PC-9 (cell line): ENCODE results near the gene ZNF354C. TPM values are rescaled to one million over a fixed set of nuclear protein-coding genes. Genes with fewer than 3 reads are reported as not detected.

Experiments
- BruUV-seq: library from RNA; stranded (reverse); fragments of 400-500 nt; replicated peaks from 2 replicates; lab custom pipeline; 2021; lab: Mats Ljungman, UMichigan
- CTCF ChIA-PET: fragments of 300-600 bp; sonication (Branson Sonifier 250); formaldehyde crosslinking; loops from one replicate; lab custom pipeline; 2022; ENCODE audit warnings: antibody characterized with exemption; lab: Charles Lee
- POLR2A ChIA-PET: fragments of 300-600 bp; sonication (Branson Sonifier 250); formaldehyde crosslinking; loops from one replicate; lab custom pipeline; 2022; ENCODE audit warnings: antibody characterized with exemption; ENCODE audit not compliant: unreplicated experiment; lab: Charles Lee
- DNase-seq, 2 experiments: peaks; one replicate each; pipeline versions ENCODE4 v3.0.0 to v3.0.0-alpha.2; 2015 to 2022; ENCODE audit warnings: mixed read lengths in 1 of 2
- H2AFZ ChIP-seq: fragments of 200-600 bp; sonication (generic); 2 replicates; pipeline ENCODE4 v1.8.1; 2017; ENCODE audit warnings: antibody characterized with exemption
- H3F3A ChIP-seq: fragments of 200-600 bp; sonication (generic); 2 replicates; pipeline ENCODE4 v1.8.1; 2017; ENCODE audit warnings: antibody characterized with exemption, mild to moderate bottlenecking, low read depth; ENCODE audit not compliant: insufficient read depth
- H3K27ac ChIP-seq: fragments of 200-600 bp; sonication (generic); 2 replicates; pipeline ENCODE4 v1.6.1; 2016; ENCODE audit warnings: mixed run types
- H3K27me3 ChIP-seq: fragments of 200-600 bp; sonication (generic); 2 replicates; pipeline ENCODE4 v1.6.1; 2016; ENCODE audit warnings: low read depth, mixed run types; ENCODE audit not compliant: insufficient read depth
- H3K36me3 ChIP-seq: fragments of 200-600 bp; sonication (generic); 2 replicates; pipeline ENCODE4 v1.6.1; 2016; ENCODE audit warnings: low read depth, mixed run types
- H3K4me1 ChIP-seq: fragments of 200-600 bp; sonication (generic); replicated peaks from 2 replicates; pipeline ENCODE4 v1.6.1; 2016; ENCODE audit warnings: mixed run types; ENCODE audit not compliant: insufficient read depth
- H3K4me2 ChIP-seq: fragments of 200-600 bp; sonication (generic); 2 replicates; pipeline ENCODE4 v1.6.1; 2017; ENCODE audit warnings: mixed run types
- H3K4me3 ChIP-seq: fragments of 200-600 bp; sonication (generic); 2 replicates; pipeline ENCODE4 v1.6.1; 2016; ENCODE audit warnings: mixed run types
- H3K79me2 ChIP-seq: fragments of 200-600 bp; sonication (generic); 2 replicates; pipeline ENCODE4 v1.6.1; 2017; ENCODE audit warnings: low read depth, mixed run types
- H3K9me2 ChIP-seq: fragments of 200-600 bp; sonication (generic); 2 replicates; pipeline ENCODE4 v1.8.1; 2017; ENCODE audit warnings: mild to moderate bottlenecking; ENCODE audit not compliant: insufficient read depth
- H3K9me3 ChIP-seq: fragments of 200-600 bp; sonication (generic); 2 replicates; pipeline ENCODE4 v1.8.1; 2016; ENCODE audit warnings: low read depth; ENCODE audit not compliant: insufficient read depth
- H4K20me1 ChIP-seq: fragments of 200-600 bp; sonication (generic); 2 replicates; pipeline ENCODE4 v1.8.1; 2017; ENCODE audit not compliant: insufficient read depth
- EZH2 ChIP-seq: fragments of 200-600 bp; sonication (generic); IDR thresholded peaks from 2 replicates; pipeline ENCODE4 v1.8.0; 2017; ENCODE audit warnings: antibody characterized with exemption, low read depth
- intact Hi-C: fragments of 100-400 bp; cut with micrococcal nuclease; formaldehyde crosslinking; loops from one replicate; pipeline ENCODE4 v1.10.0; 2022; ENCODE audit not compliant: unreplicated experiment
- total RNA-seq: library from RNA; stranded (reverse); gene quantifications from 2 replicates; pipeline ENCODE4 v1.2.3, GENCODE V29; 2021
- TF ChIP-seq, protein P1 (sequence below): fragments of 200-600 bp; sonication (generic); conservative IDR thresholded peaks from 2 replicates; pipeline ENCODE4 v1.6.1; 2017; ENCODE audit warnings: mixed run types, antibody characterized with exemption, mild to moderate bottlenecking, moderate library complexity

The ZNF354C gene
- total RNA-seq, 1 experiment from 2014 or later, result 2.5 TPM

DNA sequence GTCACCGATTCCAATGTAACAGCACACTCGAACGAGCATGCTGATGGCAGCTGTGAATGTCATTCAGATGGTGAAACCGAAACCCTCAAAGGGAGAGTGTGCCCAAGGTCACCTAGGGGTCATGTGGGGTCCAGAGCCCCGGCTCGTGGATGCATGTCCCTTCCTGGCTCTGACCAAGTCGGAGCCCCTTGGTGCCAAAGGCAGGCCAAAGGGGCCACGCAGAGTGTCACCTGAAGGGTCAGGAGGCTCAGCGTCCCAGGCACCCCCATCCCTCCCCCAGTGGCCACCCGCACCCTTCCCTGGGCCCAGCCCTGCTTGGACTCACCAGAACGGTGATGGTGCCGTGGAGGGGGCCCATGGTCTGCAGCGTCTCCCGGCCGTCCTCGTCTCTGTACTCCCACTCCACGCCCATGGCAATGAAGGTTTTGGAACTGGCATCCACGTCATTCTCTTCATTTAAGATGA lies 69.5 kb downstream of the ZNF354C start:
- Histone ChIP-seq H3K27me3 (peaks cover 66% of the 10 kb centered on the region), H3K4me2 (no peak overlapping the region), H3K4me1 (no peaks in the 10 kb centered on the region), H3F3A (no peaks in the 10 kb centered on the region), H3K9me2 (no peaks in the 10 kb centered on the region), H3K36me3 (no peaks in the 10 kb centered on the region), H3K27ac (no peak overlapping the region), H3K4me3 (no peak overlapping the region), H3K9me3 (no peaks in the 10 kb centered on the region), H4K20me1 (no peaks in the 10 kb centered on the region), H3K79me2 (no peaks in the 10 kb centered on the region), H2AFZ (no peak overlapping the region)
- CTCF ChIA-PET, result no interaction called here
- POLR2A ChIA-PET, result no interaction called here
- intact Hi-C loops, result no loop called here
- TF ChIP-seq, protein P1, sequence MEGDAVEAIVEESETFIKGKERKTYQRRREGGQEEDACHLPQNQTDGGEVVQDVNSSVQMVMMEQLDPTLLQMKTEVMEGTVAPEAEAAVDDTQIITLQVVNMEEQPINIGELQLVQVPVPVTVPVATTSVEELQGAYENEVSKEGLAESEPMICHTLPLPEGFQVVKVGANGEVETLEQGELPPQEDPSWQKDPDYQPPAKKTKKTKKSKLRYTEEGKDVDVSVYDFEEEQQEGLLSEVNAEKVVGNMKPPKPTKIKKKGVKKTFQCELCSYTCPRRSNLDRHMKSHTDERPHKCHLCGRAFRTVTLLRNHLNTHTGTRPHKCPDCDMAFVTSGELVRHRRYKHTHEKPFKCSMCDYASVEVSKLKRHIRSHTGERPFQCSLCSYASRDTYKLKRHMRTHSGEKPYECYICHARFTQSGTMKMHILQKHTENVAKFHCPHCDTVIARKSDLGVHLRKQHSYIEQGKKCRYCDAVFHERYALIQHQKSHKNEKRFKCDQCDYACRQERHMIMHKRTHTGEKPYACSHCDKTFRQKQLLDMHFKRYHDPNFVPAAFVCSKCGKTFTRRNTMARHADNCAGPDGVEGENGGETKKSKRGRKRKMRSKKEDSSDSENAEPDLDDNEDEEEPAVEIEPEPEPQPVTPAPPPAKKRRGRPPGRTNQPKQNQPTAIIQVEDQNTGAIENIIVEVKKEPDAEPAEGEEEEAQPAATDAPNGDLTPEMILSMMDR, result no peak
- no peak for TF ChIP-seq EZH2
- DNase-seq, result no peak
- no TSS peak for BruUV-seq

DNA sequence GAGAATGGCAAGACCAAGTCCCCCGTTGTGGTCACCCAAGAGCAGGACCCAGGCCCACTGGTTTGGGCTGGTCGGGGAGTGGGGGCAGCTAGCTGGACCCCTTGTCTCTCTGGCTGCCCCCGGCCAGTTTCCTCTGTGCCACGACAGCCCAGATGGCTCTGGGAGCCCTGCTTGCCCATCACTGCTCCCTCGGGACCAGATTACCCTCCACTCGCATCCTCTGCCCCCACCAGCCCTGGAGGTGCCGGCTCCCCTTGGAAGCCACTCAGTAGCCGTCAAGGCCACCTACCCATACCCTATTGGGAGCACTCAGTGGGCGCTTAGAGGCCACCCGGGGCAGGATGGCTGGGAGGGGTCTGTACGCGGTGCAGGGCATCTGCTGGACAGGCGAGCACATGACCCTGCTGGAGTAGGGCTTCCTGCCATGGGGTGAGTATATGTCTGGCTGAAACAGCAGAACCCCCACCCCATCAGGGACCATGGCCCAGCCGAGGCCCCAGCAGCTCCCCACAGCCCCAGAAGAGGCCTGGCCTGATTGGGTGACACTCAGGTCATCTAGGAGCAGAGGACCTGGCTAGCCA lies 70.0 kb downstream of the ZNF354C start:
- Histone ChIP-seq H3F3A (no peaks in the 10 kb centered on the region), H2AFZ (no peak overlapping the region), H3K4me3 (no peak overlapping the region), H4K20me1 (no peaks in the 10 kb centered on the region), H3K9me3 (no peaks in the 10 kb centered on the region), H3K9me2 (no peaks in the 10 kb centered on the region), H3K79me2 (no peaks in the 10 kb centered on the region), H3K27ac (no peak overlapping the region), H3K27me3 (peaks cover 69% of the 10 kb centered on the region), H3K4me1 (no peaks in the 10 kb centered on the region), H3K4me2 (no peak overlapping the region), H3K36me3 (no peaks in the 10 kb centered on the region)
- CTCF ChIA-PET, result no interaction called here
- no peak for DNase-seq
- intact Hi-C loops, result no loop called here
- POLR2A ChIA-PET, result no interaction called here
- no TSS peak for BruUV-seq
- no peak for TF ChIP-seq EZH2
- TF ChIP-seq, protein P1, result no peak

DNA sequence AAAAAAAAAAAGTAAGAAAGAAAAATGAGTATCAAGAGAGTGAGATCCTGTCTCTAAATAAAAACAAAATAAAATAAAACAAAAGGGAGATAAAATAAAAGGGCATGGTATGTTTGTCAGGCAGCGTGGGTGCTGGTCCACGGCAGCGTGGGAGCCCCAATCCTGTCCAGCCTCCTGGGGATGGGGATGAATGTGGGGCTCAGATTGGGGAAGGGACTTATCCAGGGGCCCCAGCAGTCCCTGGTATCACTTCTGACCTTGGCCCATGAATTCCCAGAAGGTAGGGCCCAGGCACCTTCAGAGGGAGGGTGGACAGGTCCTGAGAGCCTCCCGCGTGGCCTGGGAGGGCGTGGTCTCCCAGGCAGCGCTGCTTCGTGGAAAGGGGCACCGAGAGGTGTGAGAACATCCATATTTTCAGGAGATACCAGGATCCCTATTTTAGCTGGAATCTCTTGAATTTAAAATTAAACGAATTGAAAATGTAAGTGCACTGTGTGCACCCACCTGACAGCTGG lies 71.2 kb downstream of the ZNF354C start:
- Histone ChIP-seq H3K9me3 (no peaks in the 10 kb centered on the region), H4K20me1 (no peaks in the 10 kb centered on the region), H3K27ac (no peak overlapping the region), H3K36me3 (no peaks in the 10 kb centered on the region), H2AFZ (no peak overlapping the region), H3K4me3 (no peak overlapping the region), H3K9me2 (no peaks in the 10 kb centered on the region), H3K27me3 (peaks cover 75% of the 10 kb centered on the region), H3K4me2 (no peak overlapping the region), H3K4me1 (no peaks in the 10 kb centered on the region), H3K79me2 (no peaks in the 10 kb centered on the region), H3F3A (no peaks in the 10 kb centered on the region)
- CTCF ChIA-PET, result no interaction called here
- TF ChIP-seq, protein P1, result no peak
- no peak for TF ChIP-seq EZH2
- intact Hi-C loops, result no loop called here
- POLR2A ChIA-PET, result no interaction called here
- BruUV-seq, result no TSS peak
- no peak for DNase-seq
